HUES64 (cell line): ENCODE measurements around the gene NHLH2.

Source experiments
- H3K27ac ChIP-seq: 2 replicates; pipeline ENCODE4 v1.7.0; 2013; ENCODE audit warnings: low read depth, low read length, inconsistent platforms
- H3K27me3 ChIP-seq: 2 replicates; pipeline ENCODE4 v1.6.1; 2013; ENCODE audit warnings: mild to moderate bottlenecking, low read length; ENCODE audit not compliant: insufficient read depth
- H3K36me3 ChIP-seq: 2 replicates; pipeline ENCODE4 v1.6.1; 2013; ENCODE audit warnings: mild to moderate bottlenecking, low read length; ENCODE audit not compliant: insufficient read depth
- H3K4me1 ChIP-seq: 2 replicates; pipeline ENCODE4 v1.6.1; 2013; ENCODE audit warnings: mild to moderate bottlenecking, low read length, moderate library complexity; ENCODE audit not compliant: insufficient read depth
- H3K4me3 ChIP-seq: 2 replicates; pipeline ENCODE4 v1.5.1; 2013; ENCODE audit warnings: mild to moderate bottlenecking, low read length, moderate library complexity
- H3K9ac ChIP-seq: 2 replicates; pipeline ENCODE4 v1.6.1; 2013; ENCODE audit warnings: mild to moderate bottlenecking, low read depth, low read length
- H3K9me3 ChIP-seq: 2 replicates; pipeline ENCODE4 v1.6.1; 2013; ENCODE audit warnings: low read depth, low read length; ENCODE audit not compliant: insufficient read depth
- WGBS: fragments of 150-250, 120-280 bp; methylation state at CpG from one replicate; pipeline ENCODE4 v1.1.7; 2013; ENCODE audit warnings: missing lambda C conversion rate; 5-methylcytosine and 5-hydroxymethylcytosine counted together

The NHLH2 gene

GRCh38 chr1:115869064-115869463 lies 28.1 kb upstream of the NHLH2 start:
- no peak overlapping the region for H3K27ac ChIP-seq
- WGBS = 79% methylated on average over 4 of the region's 5 CpGs

GRCh38 chr1:115867216-115867615 lies 26.3 kb upstream of the NHLH2 start:
- 89% methylated on average over 1 of the region's 1 CpG for WGBS
- H3K27ac ChIP-seq = no peak overlapping the region
- H3K9ac ChIP-seq = no peak overlapping the region
- H3K4me3 ChIP-seq = no peak overlapping the region
- H3K9me3 ChIP-seq = no peaks in the 10 kb centered on the region
- no peaks in the 10 kb centered on the region for H3K36me3 ChIP-seq
- H3K27me3 ChIP-seq = no peaks in the 10 kb centered on the region
- no peaks in the 10 kb centered on the region for H3K4me1 ChIP-seq

More at GRCh38 chr1:115869064-115869463, 28.1 kb upstream of the NHLH2 start:
- no peaks in the 10 kb centered on the region for H3K9me3 ChIP-seq
- no peak overlapping the region for H3K4me3 ChIP-seq
- no peaks in the 10 kb centered on the region for H3K4me1 ChIP-seq
- no peaks in the 10 kb centered on the region for H3K36me3 ChIP-seq
- H3K27me3 ChIP-seq = no peaks in the 10 kb centered on the region
- H3K9ac ChIP-seq = no peak overlapping the region

GRCh38 chr1:115865704-115866380 lies 24.9 kb upstream of the NHLH2 start:
- Histone ChIP-seq H3K36me3 (no peaks in the 10 kb centered on the region), H3K9me3 (no peaks in the 10 kb centered on the region), H3K9ac (no peak overlapping the region), H3K4me1 (no peaks in the 10 kb centered on the region), H3K27me3 (no peaks in the 10 kb centered on the region), H3K4me3 (no peak overlapping the region), H3K27ac (no peak overlapping the region)
- 94% methylated on average over 2 of the region's 4 CpGs for WGBS

- Histone ChIP-seq H3K9ac (no peak overlapping the region), H3K27me3 (no peaks in the 10 kb centered on the region), H3K9me3 (no peaks in the 10 kb centered on the region), H3K27ac (no peak overlapping the region), H3K36me3 (no peaks in the 10 kb centered on the region), H3K4me3 (no peak overlapping the region), H3K4me1 (no peaks in the 10 kb centered on the region)
- 93% methylated on average over 7 of the region's 7 CpGs for WGBS
Observed at GRCh38 chr1:115862403-115862802, 21.5 kb upstream of the NHLH2 start.

- Histone ChIP-seq H3K9me3 (no peaks in the 10 kb centered on the region), H3K9ac (no peak overlapping the region), H3K36me3 (no peaks in the 10 kb centered on the region), H3K27ac (no peak overlapping the region), H3K27me3 (no peaks in the 10 kb centered on the region), H3K4me1 (no peaks in the 10 kb centered on the region), H3K4me3 (no peak overlapping the region)
- 33% methylated on average over 2 of the region's 2 CpGs for whole genome bisulfite sequencing
Observed at GRCh38 chr1:115854005-115854404, 13.1 kb upstream of the NHLH2 start.

- Histone ChIP-seq H3K4me3 (no peak overlapping the region), H3K27me3 (0 out of 2 replicates have a peak, but pooled peaks cover 2% of the 10 kb centered on the region)
Observed at GRCh38 chr1:115850937-115851336, 10.0 kb upstream of the NHLH2 start.

GRCh38 chr1:115847787-115848186 lies 6.9 kb upstream of the NHLH2 start:
- Histone ChIP-seq H3K4me1 (no peaks in the 10 kb centered on the region), H3K27me3 (0 out of 2 replicates have a peak, but pooled peaks cover 3% of the 10 kb centered on the region), H3K9me3 (no peaks in the 10 kb centered on the region), H3K9ac (no peak overlapping the region), H3K36me3 (no peaks in the 10 kb centered on the region), H3K27ac (no peak overlapping the region), H3K4me3 (no peak overlapping the region)
- WGBS = 83% methylated on average over 1 of the region's 1 CpG

More at GRCh38 chr1:115850937-115851336, 10.0 kb upstream of the NHLH2 start:
- H3K27ac ChIP-seq = no peak overlapping the region
- no peaks in the 10 kb centered on the region for H3K4me1 ChIP-seq
- no peak overlapping the region for H3K9ac ChIP-seq
- H3K36me3 ChIP-seq = no peaks in the 10 kb centered on the region
- 98% methylated on average over 2 of the region's 2 CpGs for WGBS
- H3K9me3 ChIP-seq = no peaks in the 10 kb centered on the region

- H3K4me3 ChIP-seq = no peak overlapping the region
- H3K27ac ChIP-seq = no peak overlapping the region
- H3K9ac ChIP-seq = no peak overlapping the region
- H3K4me1 ChIP-seq = peaks cover 7% of the 10 kb centered on the region; the same call in 1 of the 2 replicates
- no peaks in the 10 kb centered on the region for H3K36me3 ChIP-seq
- 81% methylated on average over 1 of the region's 1 CpG for WGBS
- H3K9me3 ChIP-seq = no peaks in the 10 kb centered on the region
- peaks cover 51% of the 10 kb centered on the region for H3K27me3 ChIP-seq
Observed at GRCh38 chr1:115842948-115843347, 2.0 kb upstream of the NHLH2 start.

- Histone ChIP-seq H3K27ac (peak overlapping the region; percentile 63; the same call in 1 of the 2 replicates), H3K4me3 (peak overlapping the region; percentile 70), H3K9me3 (no peaks in the 10 kb centered on the region), H3K27me3 (peaks cover 80% of the 10 kb centered on the region), H3K9ac (peak overlapping the region; percentile 76), H3K4me1 (peaks cover 11% of the 10 kb centered on the region; the same call in 1 of the 2 replicates), H3K36me3 (no peaks in the 10 kb centered on the region)
- 3% methylated on average over 20 of the region's 23 CpGs for WGBS
Observed at GRCh38 chr1:115839679-115840237, 1.2 kb downstream of the NHLH2 start.

- H3K9me3 ChIP-seq = no peaks in the 10 kb centered on the region
- H3K27ac ChIP-seq = peak overlapping the region; percentile 63; the same call in 1 of the 2 replicates
- WGBS = under 1% methylated on average over 49 of the region's 49 CpGs
- peak overlapping the region; percentile 70 for H3K4me3 ChIP-seq
- peak overlapping the region; percentile 76 for H3K9ac ChIP-seq
- no peaks in the 10 kb centered on the region for H3K36me3 ChIP-seq
- peaks cover 12% of the 10 kb centered on the region for H3K4me1 ChIP-seq
- H3K27me3 ChIP-seq = peaks cover 80% of the 10 kb centered on the region
Observed at GRCh38 chr1:115839029-115839678, 1.8 kb downstream of the NHLH2 start.

- peak overlapping the region; percentile 4; the same call in 1 of the 2 replicates for H3K27ac ChIP-seq
- H3K9ac ChIP-seq = peak overlapping the region; percentile 76
- H3K4me3 ChIP-seq = peak overlapping the region; percentile 70
- 1% methylated on average over 67 of the region's 67 CpGs for WGBS
- H3K36me3 ChIP-seq = no peaks in the 10 kb centered on the region
- peaks cover 15% of the 10 kb centered on the region for H3K4me1 ChIP-seq
- H3K9me3 ChIP-seq = no peaks in the 10 kb centered on the region
- peaks cover 80% of the 10 kb centered on the region for H3K27me3 ChIP-seq
Observed at GRCh38 chr1:115838431-115839028, 2.4 kb downstream of the NHLH2 start.
